Keratinocyte (primary cell): Measurements from ENCODE around the gene PCBD2. TPM values are rescaled to one million over a fixed set of nuclear protein-coding genes. Genes with fewer than 3 reads are reported as not detected.

Experiments
- DNase-seq: peaks from one replicate; pipeline ENCODE4 v3.0.0-alpha.2; 2011; ENCODE audit warnings: low read depth, missing footprints, low spot score
- FAIRE-seq: peaks from 2 replicates; lab custom pipeline; 2011; peaks lifted over from hg19 to GRCh38; lab: Jason Lieb, UNC
- H2AFZ ChIP-seq: 2 replicates; pipeline ENCODE4 v1.6.0; 2012; ENCODE audit warnings: low read length, control low read depth, inconsistent platforms; ENCODE audit not compliant: control insufficient read depth
- H3K27ac ChIP-seq: 2 replicates; pipeline ENCODE4 v1.5.1; 2011; ENCODE audit warnings: low read length; ENCODE audit not compliant: control insufficient read depth, insufficient read depth
- H3K27me3 ChIP-seq: 3 replicates; pipeline ENCODE4 v1.6.0; 2011; ENCODE audit warnings: low read length; ENCODE audit not compliant: control insufficient read depth, insufficient read depth; ENCODE audit errors: extremely low read depth
- H3K36me3 ChIP-seq, 2 experiments: 2 replicates in 1 of 2; 3 replicates in 1 of 2; pipeline ENCODE4 v1.5.1; 2011; ENCODE audit warnings: low read length in 2 of 2, mild to moderate bottlenecking in 1 of 2; ENCODE audit not compliant: control insufficient read depth in 2 of 2, insufficient read depth in 2 of 2; ENCODE audit errors: extremely low read depth in 1 of 2
- H3K4me1 ChIP-seq: 3 replicates; pipeline ENCODE4 v1.5.1; 2011; ENCODE audit warnings: low read length; ENCODE audit not compliant: control insufficient read depth, insufficient read depth; ENCODE audit errors: extremely low read depth
- H3K4me2 ChIP-seq: 3 replicates; pipeline ENCODE4 v1.6.0; 2011; ENCODE audit warnings: low read depth, low read length; ENCODE audit not compliant: control insufficient read depth, insufficient read depth; ENCODE audit errors: extremely low read depth
- H3K4me3 ChIP-seq, 3 experiments: fragments of 200-600 bp in 1 of 3; sonication (generic) in 1 of 3; 2 replicates in 2 of 3; 3 replicates in 1 of 3; pipeline ENCODE4 v1.5.1; 2011 to 2016; ENCODE audit warnings: low read length in 3 of 3, mild to moderate bottlenecking in 3 of 3, control low read depth in 2 of 3, inconsistent platforms in 1 of 3, low read depth in 1 of 3, mixed read lengths in 1 of 3, mixed run types in 1 of 3, moderate library complexity in 1 of 3; ENCODE audit not compliant: control insufficient read depth in 2 of 3, insufficient read depth in 2 of 3; ENCODE audit errors: extremely low read depth in 1 of 3
- H3K79me2 ChIP-seq: 2 replicates; pipeline ENCODE4 v1.6.0; 2012; ENCODE audit warnings: low read length; ENCODE audit not compliant: control insufficient read depth, insufficient read depth
- H3K9ac ChIP-seq: 3 replicates; pipeline ENCODE4 v1.6.0; 2011; ENCODE audit warnings: low read length; ENCODE audit not compliant: control insufficient read depth, insufficient read depth; ENCODE audit errors: extremely low read depth
- H3K9me1 ChIP-seq: 3 replicates; pipeline ENCODE4 v1.6.0; 2011; ENCODE audit warnings: low read length; ENCODE audit not compliant: control insufficient read depth, insufficient read depth; ENCODE audit errors: extremely low read depth
- H3K9me3 ChIP-seq: 2 replicates; pipeline ENCODE4 v1.5.1; 2012; ENCODE audit warnings: low read depth, low read length; ENCODE audit not compliant: control insufficient read depth
- H4K20me1 ChIP-seq: 3 replicates; pipeline ENCODE4 v1.6.0; 2011; ENCODE audit warnings: low read length; ENCODE audit not compliant: control insufficient read depth, insufficient read depth; ENCODE audit errors: extremely low read depth
- CTCF ChIP-seq, 3 experiments: IDR thresholded peaks in 1 of 3; conservative IDR thresholded peaks in 1 of 3; optimal IDR thresholded peaks in 1 of 3; 2 replicates in 2 of 3; 3 replicates in 1 of 3; pipeline versions ENCODE3 to v1.5.1; 2011; ENCODE audit warnings: low read length in 3 of 3, mild to moderate bottlenecking in 3 of 3, moderate library complexity in 2 of 3, control low read depth in 1 of 3, inconsistent platforms in 1 of 3; ENCODE audit not compliant: insufficient read depth in 2 of 3; ENCODE audit errors: extremely low read depth in 1 of 3
- EZH2 ChIP-seq: IDR thresholded peaks from one replicate; pipeline ENCODE4 v1.6.1; 2012; ENCODE audit warnings: inconsistent platforms, mild to moderate bottlenecking, low read length, moderate library complexity
- dilution Hi-C: fragments of 300-500 bp; cut with MboI; formaldehyde crosslinking; loops from one replicate; pipeline ENCODE4 v1.7.0; 2020; ENCODE audit warnings: low sequenced_read_pairs; ENCODE audit not compliant: extremely low pct_ligation_motif_present
- polyA plus RNA-seq, 5 experiments: library from polyadenylated mRNA; depleted of rRNA in 3 of 5; stranded (reverse) in 3 of 5; stranded (forward) in 1 of 5; unstranded in 1 of 5; fragments of >200 nt; gene quantifications; 1 replicate in 1 of 5; 2 replicates in 3 of 5; 3 replicates in 1 of 5; pipeline versions ENCODE4 v1.2.1 to v1.2.3, GENCODE V29; 2011 to 2012; ENCODE audit warnings: missing spikeins in 2 of 5, low read depth in 1 of 5, low replicate concordance in 1 of 5

PCBD2 gene
- polyA plus RNA-seq, 1 donor (not counting 4 experiments of a cell fraction or from before 2014, with no cell fraction given), result 6.2 TPM

- Histone ChIP-seq H3K79me2 (no peaks in the 10 kb centered on the region), H3K36me3 (peaks cover 0 to 1% of the 10 kb centered on the region in 2 experiments)
- DNase-seq, result no peak
Observed at GRCh38 chr5:134891473-134891872, 13.5 kb upstream of the PCBD2 start.

GRCh38 chr5:134892282-134892681 lies 12.6 kb upstream of the PCBD2 start:
- dilution Hi-C loops, result no loop called here

More at GRCh38 chr5:134891473-134891872, 13.5 kb upstream of the PCBD2 start:
- TF ChIP-seq EZH2 (no peak), CTCF (optimal IDR thresholded peaks at IDR 0.05 in 1 of 3, IDR thresholded peaks at IDR 0.05 in 1 of 3, conservative IDR thresholded peaks at IDR 0.05 in 1 of 3; ENCODE audit: extremely low read depth in 1 of 3, insufficient read depth in 2 of 3, low read length in 3 of 3) (no peak)
- dilution Hi-C loops, result no loop called here
- H3K9me3 ChIP-seq, result no peaks in the 10 kb centered on the region
- H3K9ac ChIP-seq, result no peak overlapping the region
- no peak for FAIRE-seq
- no peak overlapping the region for H3K27ac ChIP-seq
- H3K4me2 ChIP-seq, result no peak overlapping the region
- no peak overlapping the region for H3K4me3 ChIP-seq
- no peaks in the 10 kb centered on the region for H4K20me1 ChIP-seq
- no peaks in the 10 kb centered on the region for H3K9me1 ChIP-seq
- H3K27me3 ChIP-seq, result no peaks in the 10 kb centered on the region
- H3K4me1 ChIP-seq, result no peaks in the 10 kb centered on the region
- no peak overlapping the region for H2AFZ ChIP-seq

More at GRCh38 chr5:134892282-134892681, 12.6 kb upstream of the PCBD2 start:
- Histone ChIP-seq H3K9me1 (no peaks in the 10 kb centered on the region), H4K20me1 (no peaks in the 10 kb centered on the region), H3K9me3 (no peaks in the 10 kb centered on the region), H3K4me2 (no peak overlapping the region), H3K4me3 (no peak overlapping the region), H3K27me3 (no peaks in the 10 kb centered on the region), H3K79me2 (no peaks in the 10 kb centered on the region), H3K9ac (no peak overlapping the region), H3K27ac (no peak overlapping the region), H2AFZ (no peak overlapping the region), H3K4me1 (no peaks in the 10 kb centered on the region), H3K36me3 (peaks cover 0 to 1% of the 10 kb centered on the region in 2 experiments)
- FAIRE-seq (no peak), DNase-seq (no peak)
- TF ChIP-seq CTCF (optimal IDR thresholded peaks at IDR 0.05 in 1 of 3, IDR thresholded peaks at IDR 0.05 in 1 of 3, conservative IDR thresholded peaks at IDR 0.05 in 1 of 3; ENCODE audit: extremely low read depth in 1 of 3, insufficient read depth in 2 of 3, low read length in 3 of 3) (no peak), EZH2 (no peak)
